Dendritic cell treated with granulocyte-macrophage colony-stimulating factor and Interleukin-4, amounts not matched to agents 40 ng/mL and 50 ng/mL, for 4 days (primary cell): ENCODE results near the gene FAM216A.
A peak's percentile ranks its signal among the peaks of the same experiment; 100 is the strongest.
"Not testable (repeated sequence)": the region's sequence is repeated elsewhere in the genome, so short reads cannot be mapped to it uniquely, and the experiment has no call there.

Source experiments
- H3K27ac Mint-ChIP-seq: one replicate; pipeline ENCODE4 v1.8.0; 2022; ENCODE audit warnings: mild to moderate bottlenecking, mixed read lengths
- H3K27me3 Mint-ChIP-seq: one replicate; pipeline ENCODE4 v1.8.0; 2022; ENCODE audit warnings: mild to moderate bottlenecking, mixed read lengths
- H3K36me3 Mint-ChIP-seq: one replicate; pipeline ENCODE4 v1.8.0; 2022; ENCODE audit warnings: low read depth, mixed read lengths
- H3K4me1 Mint-ChIP-seq: one replicate; pipeline ENCODE4 v1.8.0; 2022; ENCODE audit warnings: low read depth, mixed read lengths
- H3K4me3 Mint-ChIP-seq: one replicate; pipeline ENCODE4 v1.8.0; 2022; ENCODE audit warnings: mild to moderate bottlenecking, moderate library complexity, mixed read lengths
- H3K9me3 Mint-ChIP-seq: one replicate; pipeline ENCODE4 v1.8.0; 2022; ENCODE audit warnings: mixed read lengths
- intact Hi-C: fragments of 100-400 bp; cut with micrococcal nuclease; formaldehyde crosslinking; loops from one replicate; pipeline ENCODE4 v1.15.0; 2022

Gene FAM216A, protein sequence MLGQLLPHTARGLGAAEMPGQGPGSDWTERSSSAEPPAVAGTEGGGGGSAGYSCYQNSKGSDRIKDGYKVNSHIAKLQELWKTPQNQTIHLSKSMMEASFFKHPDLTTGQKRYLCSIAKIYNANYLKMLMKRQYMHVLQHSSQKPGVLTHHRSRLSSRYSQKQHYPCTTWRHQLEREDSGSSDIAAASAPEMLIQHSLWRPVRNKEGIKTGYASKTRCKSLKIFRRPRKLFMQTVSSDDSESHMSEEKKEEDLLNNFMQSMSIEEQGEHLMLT

DNA sequence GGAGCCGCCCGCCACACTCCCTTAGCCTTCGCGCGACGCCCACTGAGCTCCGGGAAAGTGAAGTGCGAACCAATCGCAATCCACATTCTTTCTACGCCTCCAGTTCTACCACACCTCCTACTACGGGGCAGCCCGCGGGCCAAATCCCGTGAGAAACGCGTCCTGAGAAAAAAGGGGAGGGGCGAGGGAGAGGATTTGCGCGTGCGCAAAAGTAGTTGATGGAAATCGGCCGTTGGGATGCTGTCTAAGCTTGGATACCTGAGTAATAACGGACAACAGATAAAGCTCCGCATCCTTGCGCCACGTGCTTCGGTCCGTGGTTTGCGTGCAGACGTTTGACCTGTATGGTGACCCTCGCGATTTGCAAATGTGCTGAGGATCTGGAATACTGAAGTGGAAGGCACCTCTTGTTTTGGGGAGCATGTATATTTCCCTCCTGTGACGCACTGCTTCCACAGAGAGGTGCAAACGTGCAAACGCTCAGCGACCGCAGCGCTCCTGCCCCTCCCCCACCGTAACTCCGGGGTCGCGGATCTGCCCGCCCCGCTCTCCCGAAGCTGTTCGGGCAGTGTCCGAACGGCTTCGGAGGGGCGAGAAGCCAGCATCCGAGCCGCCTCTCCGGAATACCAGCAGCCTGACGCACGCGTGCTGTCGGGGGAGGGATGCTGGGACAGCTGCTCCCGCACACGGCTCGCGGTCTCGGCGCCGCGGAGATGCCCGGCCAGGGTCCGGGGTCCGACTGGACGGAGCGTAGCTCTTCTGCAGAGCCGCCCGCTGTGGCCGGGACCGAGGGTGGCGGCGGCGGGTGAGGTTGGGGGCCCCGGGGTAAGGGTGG, at the start of gene FAM216A, which contains the start of gene GPN3:
TSS of gene FAM216A (plus strand) at position 632 of the 835 bp plus-strand sequence. CDS start at position 663, 31 bp downstream.
TSS of gene GPN3 (minus strand) at position 44 of the 835 bp plus-strand sequence. CDS start 54 bp downstream, outside the sequence.
- intact Hi-C loops = loop anchor here (2.0 to 10.0 kb wide), 4 partner anchors 18 to 216 kb away; partner anchors contain the start of genes ARPC3, HVCN1, RAD9B and VPS29
- Mint-ChIP-seq H3K36me3 (peaks cover 30% of the 10 kb centered on the region), H3K27ac (peak within 1 kb of the TSS; percentile 84), H3K9me3 (no peaks in the 10 kb centered on the region), H3K4me1 (peaks cover 33% of the 10 kb centered on the region), H3K27me3 (no peaks in the 10 kb centered on the region), H3K4me3 (peak within 1 kb of the TSS; percentile 96)

- H3K36me3 Mint-ChIP-seq, H3K27me3 Mint-ChIP-seq, H3K27ac Mint-ChIP-seq, intact Hi-C loops, H3K4me3 Mint-ChIP-seq, H3K9me3 Mint-ChIP-seq: not testable (repeated sequence)
- peaks cover 11% of the 10 kb centered on the region for H3K4me1 Mint-ChIP-seq
Observed at GRCh38 chr12:110420644-110421043, 48.0 kb upstream of the FAM216A start.

- Mint-ChIP-seq H3K4me3 (no peak overlapping the region), H3K27me3 (no peaks in the 10 kb centered on the region)
Observed at GRCh38 chr12:110421159-110421661, 47.4 kb upstream of the FAM216A start.

DNA sequence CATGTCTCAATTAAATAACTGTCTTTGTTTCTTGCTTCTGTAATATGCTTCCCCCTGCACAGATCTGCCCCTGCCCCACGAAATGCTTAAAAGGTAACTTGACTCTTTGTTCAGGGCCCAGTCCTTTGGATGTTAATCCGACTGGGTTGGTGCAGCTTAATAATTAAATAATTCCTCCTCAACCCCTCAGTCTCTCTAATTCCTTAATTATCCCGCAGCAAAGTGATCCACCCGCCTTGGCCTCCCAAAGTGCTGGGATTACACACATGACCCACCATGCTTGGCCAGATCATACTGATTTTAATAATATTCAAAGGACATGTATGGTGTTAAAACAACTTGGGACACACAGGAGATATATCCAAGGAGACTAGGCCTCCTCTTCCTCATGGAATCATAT, 46.9 kb upstream of the FAM216A start:
- Mint-ChIP-seq H3K4me3 (no peak overlapping the region), H3K9me3 (no peaks in the 10 kb centered on the region), H3K27me3 (no peaks in the 10 kb centered on the region), H3K36me3 (no peaks in the 10 kb centered on the region), H3K4me1 (peaks cover 11% of the 10 kb centered on the region), H3K27ac (no peak overlapping the region)
- intact Hi-C loops = no loop called here

More at GRCh38 chr12:110421159-110421661, 47.4 kb upstream of the FAM216A start:
- Mint-ChIP-seq H3K27ac (no peak overlapping the region), H3K4me1 (peaks cover 11% of the 10 kb centered on the region), H3K36me3 (no peaks in the 10 kb centered on the region), H3K9me3 (no peaks in the 10 kb centered on the region)
- intact Hi-C loops = no loop called here

DNA sequence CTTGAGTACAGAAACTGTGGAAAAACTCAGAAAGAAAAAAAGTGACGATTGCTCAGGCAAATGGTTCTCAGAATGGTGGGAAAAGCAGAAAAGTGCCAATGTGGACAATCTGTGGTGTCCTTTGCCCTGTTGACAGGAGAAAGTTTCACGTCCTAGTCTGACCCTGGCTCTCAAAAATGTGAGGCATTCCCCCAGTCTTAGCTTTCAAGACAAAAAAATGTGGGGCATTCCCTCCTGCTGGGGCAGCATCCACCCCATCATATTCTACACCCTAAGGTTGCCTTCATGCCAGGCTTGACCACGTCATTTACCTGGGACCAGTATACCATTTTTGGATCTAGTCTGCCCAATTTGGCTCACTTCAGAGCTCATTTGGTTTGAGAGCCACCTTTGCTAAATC, 44.4 kb upstream of the FAM216A start:
- Mint-ChIP-seq H3K27me3 (no peaks in the 10 kb centered on the region), H3K27ac (no peak overlapping the region), H3K9me3 (no peaks in the 10 kb centered on the region), H3K36me3 (no peaks in the 10 kb centered on the region), H3K4me1 (no peaks in the 10 kb centered on the region), H3K4me3 (no peak overlapping the region)
- intact Hi-C loops = no loop called here

DNA sequence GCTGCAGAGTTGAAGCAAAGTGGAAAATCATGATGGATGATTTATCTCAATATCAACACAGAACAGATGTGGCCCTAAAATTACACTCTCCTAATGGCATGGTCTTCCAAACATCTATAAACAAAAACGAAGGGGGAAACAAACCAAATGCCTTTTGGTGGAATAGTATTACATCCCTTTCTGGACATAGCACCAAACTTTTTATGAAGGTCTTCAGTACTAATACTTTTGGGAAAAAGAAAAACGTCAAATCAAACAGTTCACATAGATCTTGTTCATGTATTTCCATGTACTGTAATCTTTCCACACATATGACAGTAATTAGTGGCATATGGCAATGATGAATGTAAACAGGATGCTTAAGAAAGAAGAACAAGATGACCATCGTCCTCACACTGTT, 42.2 kb upstream of the FAM216A start:
- intact Hi-C loops = no loop called here
- H3K27me3 Mint-ChIP-seq = no peaks in the 10 kb centered on the region
- no peak overlapping the region for H3K4me3 Mint-ChIP-seq
- H3K9me3 Mint-ChIP-seq = no peaks in the 10 kb centered on the region
- no peaks in the 10 kb centered on the region for H3K36me3 Mint-ChIP-seq
- H3K27ac Mint-ChIP-seq = no peak overlapping the region
- H3K4me1 Mint-ChIP-seq = peaks cover 7% of the 10 kb centered on the region

DNA sequence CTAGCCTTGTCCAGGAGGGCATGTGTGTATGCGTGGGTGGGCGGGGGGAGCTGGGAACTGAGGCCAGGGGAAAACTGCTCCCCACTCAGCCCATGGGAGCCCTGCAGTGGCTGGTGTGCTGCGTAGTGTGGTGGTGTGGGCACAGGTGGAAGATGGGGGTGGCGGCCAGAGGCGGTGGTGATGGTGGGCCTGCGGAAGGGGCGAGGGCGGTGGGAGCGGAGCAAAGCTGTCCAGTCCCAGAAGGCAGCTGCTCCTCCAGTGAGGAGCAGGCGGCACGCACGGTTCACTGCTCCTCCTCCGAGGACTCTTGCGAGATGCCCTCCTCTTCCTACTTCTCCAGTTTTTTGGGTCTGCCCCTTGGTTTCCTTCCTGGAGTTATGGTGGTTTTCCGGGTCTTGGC, 39.0 kb upstream of the FAM216A start:
- H3K27me3 Mint-ChIP-seq, H3K27ac Mint-ChIP-seq, H3K9me3 Mint-ChIP-seq, intact Hi-C loops, H3K4me1 Mint-ChIP-seq, H3K4me3 Mint-ChIP-seq: not testable (repeated sequence)
- H3K36me3 Mint-ChIP-seq = peaks cover 11% of the 10 kb centered on the region

DNA sequence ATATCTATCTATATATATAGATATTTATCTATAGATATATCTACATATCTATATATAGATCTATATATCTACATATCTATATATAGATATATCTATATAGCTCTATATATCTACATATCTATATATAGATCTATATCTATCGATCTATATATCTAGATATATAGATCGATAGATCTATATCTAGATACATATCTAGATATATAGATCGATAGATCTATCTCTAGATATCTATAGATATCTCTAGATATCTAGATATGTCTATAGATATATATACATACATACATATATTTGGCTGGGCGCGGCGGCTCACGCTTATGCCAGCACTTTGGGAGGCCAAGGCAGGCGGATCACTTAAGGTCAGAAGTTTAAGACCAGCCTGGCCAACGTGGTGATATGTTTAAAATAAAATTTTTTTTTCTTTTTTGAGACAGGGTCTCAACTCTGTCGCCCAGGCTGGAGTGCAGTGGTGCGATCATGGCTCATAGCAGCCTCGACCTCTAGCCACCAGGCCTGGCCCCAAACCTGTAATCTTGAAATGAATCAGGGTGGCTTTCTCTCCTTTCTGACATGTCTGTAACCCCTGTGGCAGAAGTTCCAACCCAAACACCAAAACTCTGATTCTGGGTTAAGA, 36.6 kb upstream of the FAM216A start:
- Mint-ChIP-seq H3K36me3 (peaks cover 35% of the 10 kb centered on the region), H3K9me3 (no peaks in the 10 kb centered on the region), H3K27ac (peak overlapping the region; percentile 93), H3K4me1 (peaks cover 7% of the 10 kb centered on the region), H3K4me3 (no peak overlapping the region), H3K27me3 (no peaks in the 10 kb centered on the region)
- intact Hi-C loops = no loop called here

- H3K9me3 Mint-ChIP-seq = no peaks in the 10 kb centered on the region
Observed at GRCh38 chr12:110436231-110436630, 32.4 kb upstream of the FAM216A start.

GRCh38 chr12:110444455-110444854, 24.2 kb upstream of the FAM216A start:
- Mint-ChIP-seq H3K27me3 (no peaks in the 10 kb centered on the region), H3K36me3 (peaks cover 94% of the 10 kb centered on the region), H3K4me1 (peaks cover 42% of the 10 kb centered on the region), H3K9me3 (no peaks in the 10 kb centered on the region), H3K4me3 (no peak overlapping the region), H3K27ac (peak overlapping the region; percentile 27)
- intact Hi-C loops = no loop called here

More at GRCh38 chr12:110436231-110436630, 32.4 kb upstream of the FAM216A start:
- intact Hi-C loops = no loop called here
- no peaks in the 10 kb centered on the region for H3K4me1 Mint-ChIP-seq
- no peak overlapping the region for H3K27ac Mint-ChIP-seq
- H3K4me3 Mint-ChIP-seq = no peak overlapping the region
- H3K27me3 Mint-ChIP-seq = no peaks in the 10 kb centered on the region
- peaks cover 76% of the 10 kb centered on the region for H3K36me3 Mint-ChIP-seq

GRCh38 chr12:110449799-110450497, 18.7 kb upstream of the FAM216A start, which contains the start of gene ARPC3:
Gene ARPC3, minus strand, starts transcription at chr12:110450337. Its CDS starts 77 bp downstream, at chr12:110450260.
- Mint-ChIP-seq H3K27me3 (no peaks in the 10 kb centered on the region), H3K36me3 (peaks cover 72% of the 10 kb centered on the region), H3K9me3 (no peaks in the 10 kb centered on the region), H3K27ac (peak within 1 kb of the TSS; percentile 100), H3K4me1 (peaks cover 57% of the 10 kb centered on the region), H3K4me3 (peak within 1 kb of the TSS; percentile 100)
- intact Hi-C loops = loop anchor here (1.0 to 5.0 kb wide), 5 partner anchors 19 to 437 kb away; partner anchors contain the start of genes FAM216A and GPN3

- Mint-ChIP-seq H3K9me3 (no peaks in the 10 kb centered on the region), H3K4me3 (no peak overlapping the region), H3K27ac (peak overlapping the region; percentile 100), H3K36me3 (peaks cover 62% of the 10 kb centered on the region), H3K27me3 (no peaks in the 10 kb centered on the region), H3K4me1 (peaks cover 55% of the 10 kb centered on the region)
- intact Hi-C loops = loop anchor here (2.0 to 5.0 kb wide), 4 partner anchors 18 to 436 kb away; partner anchors contain the start of genes FAM216A and GPN3
Observed at GRCh38 chr12:110451263-110451662, 17.4 kb upstream of the FAM216A start.
